Measurements from ENCODE around the gene PDE6B.

- TF ChIP-seq POLR2A (IDR thresholded peaks at IDR 0.05) (no peak), EP300 (IDR thresholded peaks at IDR 0.05; ENCODE audit: low read depth) (no peak)
- TF ChIP-seq, protein P1, sequence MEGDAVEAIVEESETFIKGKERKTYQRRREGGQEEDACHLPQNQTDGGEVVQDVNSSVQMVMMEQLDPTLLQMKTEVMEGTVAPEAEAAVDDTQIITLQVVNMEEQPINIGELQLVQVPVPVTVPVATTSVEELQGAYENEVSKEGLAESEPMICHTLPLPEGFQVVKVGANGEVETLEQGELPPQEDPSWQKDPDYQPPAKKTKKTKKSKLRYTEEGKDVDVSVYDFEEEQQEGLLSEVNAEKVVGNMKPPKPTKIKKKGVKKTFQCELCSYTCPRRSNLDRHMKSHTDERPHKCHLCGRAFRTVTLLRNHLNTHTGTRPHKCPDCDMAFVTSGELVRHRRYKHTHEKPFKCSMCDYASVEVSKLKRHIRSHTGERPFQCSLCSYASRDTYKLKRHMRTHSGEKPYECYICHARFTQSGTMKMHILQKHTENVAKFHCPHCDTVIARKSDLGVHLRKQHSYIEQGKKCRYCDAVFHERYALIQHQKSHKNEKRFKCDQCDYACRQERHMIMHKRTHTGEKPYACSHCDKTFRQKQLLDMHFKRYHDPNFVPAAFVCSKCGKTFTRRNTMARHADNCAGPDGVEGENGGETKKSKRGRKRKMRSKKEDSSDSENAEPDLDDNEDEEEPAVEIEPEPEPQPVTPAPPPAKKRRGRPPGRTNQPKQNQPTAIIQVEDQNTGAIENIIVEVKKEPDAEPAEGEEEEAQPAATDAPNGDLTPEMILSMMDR (IDR thresholded peaks at IDR 0.05), result no peak
These were observed 21.1 kb downstream of the PDE6B start for GRCh38 chr4:646460-646859.
